GM21825 (cell line): ENCODE data around the gene SSC5D.

ENCODE experiments used
- ATAC-seq: cut with Tn5 transposase; IDR thresholded peaks from one replicate; pipeline ENCODE4 v1.9.1; 2021; ENCODE audit warnings: mild to moderate bottlenecking, moderate library complexity; ENCODE audit not compliant: unreplicated experiment

SSC5D gene

DNA sequence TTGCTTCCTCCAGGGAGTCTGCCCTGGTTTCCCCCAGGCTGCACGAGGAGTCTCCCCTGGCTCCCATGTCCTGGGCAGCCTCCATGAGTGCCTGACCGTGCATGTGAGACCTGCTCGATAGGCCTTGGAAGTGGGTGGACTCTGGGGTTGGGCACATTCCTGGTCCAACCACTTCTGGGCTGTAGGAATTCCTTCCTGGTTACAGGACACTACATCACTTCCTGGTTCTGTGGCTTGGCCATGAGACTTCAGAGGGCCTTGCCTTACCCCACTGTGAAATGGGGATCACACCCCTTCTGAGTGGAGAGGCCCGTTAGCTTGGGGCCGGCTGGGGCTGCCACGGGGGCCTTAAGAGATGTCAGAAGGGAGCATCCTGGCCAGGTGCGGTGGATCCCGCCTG, 15.8 kb upstream of the SSC5D start:
- no peak for ATAC-seq

DNA sequence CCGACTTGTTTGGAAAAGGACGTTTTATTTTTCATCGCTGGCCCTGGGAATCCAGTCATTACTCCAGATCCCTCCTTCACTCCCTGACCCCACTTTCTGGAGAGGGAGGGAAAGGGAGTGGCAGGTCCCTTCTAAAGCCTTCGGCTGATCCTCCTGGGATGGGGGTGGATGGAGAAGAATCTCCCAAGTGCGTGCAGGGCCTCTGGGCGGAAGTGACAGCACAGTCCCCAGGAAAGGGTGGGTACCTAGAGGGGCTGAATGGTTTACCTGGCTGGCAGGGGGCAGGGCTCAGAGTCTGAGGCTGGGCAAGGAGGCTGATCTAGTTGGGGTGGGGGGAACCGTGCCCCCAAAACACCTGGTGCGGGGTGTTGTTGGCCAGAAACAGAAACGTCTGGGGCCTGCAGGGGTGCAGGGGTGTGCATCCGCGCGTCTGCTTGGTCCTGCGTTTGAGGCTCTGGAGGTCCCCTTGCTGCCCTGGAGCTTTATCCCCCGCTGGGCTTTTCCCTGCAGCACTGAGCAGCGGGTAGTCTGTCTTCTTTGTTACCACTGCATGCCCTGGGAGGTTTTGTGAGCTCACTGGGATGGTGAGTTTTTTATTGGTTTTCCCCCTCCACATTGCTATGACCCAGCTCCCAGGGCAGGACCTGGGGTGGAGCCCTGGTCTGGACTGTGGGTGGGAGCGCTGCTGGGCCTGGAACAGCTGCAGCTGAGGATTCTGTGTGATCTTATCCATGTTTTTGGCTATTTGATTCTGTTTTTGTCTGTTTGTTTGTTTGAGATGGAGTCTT, 14.8 kb upstream of the SSC5D start:
- ATAC-seq = no peak

DNA sequence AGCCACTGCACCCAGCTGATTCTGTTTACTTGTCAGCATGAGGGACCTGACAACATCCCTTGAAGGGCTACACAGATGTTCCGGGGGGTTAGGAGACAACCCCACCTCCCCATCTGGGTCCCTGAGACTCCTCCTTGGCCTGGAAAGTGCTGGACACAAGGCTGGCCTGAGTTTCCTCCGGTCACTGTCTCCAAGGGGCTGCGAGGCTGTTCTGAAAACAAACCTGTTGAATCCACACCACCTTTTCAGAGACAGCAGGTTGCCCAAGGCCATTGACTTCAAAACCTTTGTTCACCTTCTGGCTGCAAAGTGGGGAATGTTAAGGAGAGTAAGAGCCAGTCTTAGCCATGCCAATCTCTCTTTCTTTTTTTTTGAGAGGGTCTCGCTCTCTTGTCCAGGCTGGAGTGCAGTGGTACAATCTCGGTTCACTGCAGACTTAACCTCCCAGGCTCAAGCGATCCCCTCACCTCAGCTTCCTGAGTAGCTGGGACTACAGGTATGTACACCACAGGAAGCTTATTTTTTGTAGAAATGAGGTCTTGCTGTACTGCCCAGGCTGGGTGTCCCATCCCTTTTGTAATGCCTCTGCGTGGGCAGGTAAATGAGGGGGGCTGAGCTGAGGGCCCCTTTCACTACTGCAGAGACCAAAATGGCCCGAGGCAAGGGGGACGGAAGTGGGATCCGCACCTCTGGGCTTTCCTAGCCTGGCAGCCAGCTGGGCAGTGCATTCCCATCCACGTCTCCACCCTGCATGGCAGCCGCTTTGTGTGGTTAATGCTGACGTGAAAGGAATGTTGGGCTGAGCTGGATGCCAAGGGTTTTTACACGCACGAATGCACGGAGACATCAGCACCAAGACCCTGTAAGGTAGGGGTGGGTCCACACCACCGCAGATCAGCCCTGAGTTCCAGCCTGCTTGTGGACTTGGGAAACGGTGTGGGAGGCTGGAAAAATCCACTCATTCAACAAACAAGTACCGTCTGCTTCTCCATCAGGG, 13.7 kb upstream of the SSC5D start:
- no peak for ATAC-seq

DNA sequence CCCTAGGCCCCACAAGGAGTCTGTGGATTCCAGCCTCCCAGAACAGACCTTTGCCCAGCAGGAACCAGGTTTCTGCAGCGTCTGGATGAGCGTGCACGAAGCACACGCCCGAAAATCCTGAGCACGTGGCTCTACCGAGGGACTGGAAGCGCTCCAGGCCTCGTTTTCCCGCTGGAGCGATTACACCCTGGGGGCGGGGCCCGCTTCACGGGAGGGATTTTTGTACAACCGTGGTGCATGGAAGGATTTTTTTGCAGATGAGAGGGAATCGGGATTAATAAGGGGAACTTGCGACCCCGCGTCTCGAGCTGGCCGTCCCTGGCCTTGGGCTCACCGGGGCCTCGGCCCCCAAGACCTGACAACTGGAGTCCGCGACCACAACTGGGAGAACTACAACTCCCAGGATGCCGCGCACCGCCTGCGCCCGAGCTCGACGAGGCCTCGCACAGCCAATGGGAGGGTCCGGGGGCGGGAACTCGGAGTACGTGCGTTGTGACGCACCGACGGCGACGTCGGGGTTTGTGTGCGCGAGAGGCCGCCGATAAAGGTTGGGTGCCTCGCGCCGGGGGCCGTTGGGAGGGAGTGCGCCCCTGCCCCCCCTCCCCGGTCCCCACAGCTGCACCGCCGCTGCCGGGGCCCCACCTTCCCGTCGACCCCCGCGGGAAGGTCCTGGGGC, 12.0 kb upstream of the SSC5D start, which contains the start of gene ZNF628:
Gene ZNF628 (plus strand): TSS at position 518 of the 676 bp plus-strand sequence. CDS start 3,294 bp downstream, outside the sequence.
- ATAC-seq = peak; percentile 83

DNA sequence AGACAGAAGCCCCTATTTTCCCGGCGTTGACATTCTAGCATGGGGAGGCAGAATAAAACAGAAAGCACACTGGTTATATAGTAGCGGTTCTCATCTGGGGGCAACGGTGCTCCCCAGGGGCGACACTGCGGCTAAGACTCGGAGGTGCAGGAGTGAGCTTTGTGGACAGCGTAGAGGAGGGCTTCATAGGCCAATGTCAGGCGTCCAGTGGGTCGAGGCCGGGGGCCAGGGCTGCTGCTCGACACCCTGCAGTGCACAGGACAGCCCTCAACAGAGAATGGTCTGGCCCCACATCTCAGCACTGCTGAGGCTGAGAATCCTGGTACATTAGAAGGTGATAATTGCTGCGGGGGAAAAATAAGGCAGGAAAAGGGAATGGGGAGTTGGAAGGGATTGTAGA, 10.3 kb upstream of the SSC5D start:
- ATAC-seq = no peak

DNA sequence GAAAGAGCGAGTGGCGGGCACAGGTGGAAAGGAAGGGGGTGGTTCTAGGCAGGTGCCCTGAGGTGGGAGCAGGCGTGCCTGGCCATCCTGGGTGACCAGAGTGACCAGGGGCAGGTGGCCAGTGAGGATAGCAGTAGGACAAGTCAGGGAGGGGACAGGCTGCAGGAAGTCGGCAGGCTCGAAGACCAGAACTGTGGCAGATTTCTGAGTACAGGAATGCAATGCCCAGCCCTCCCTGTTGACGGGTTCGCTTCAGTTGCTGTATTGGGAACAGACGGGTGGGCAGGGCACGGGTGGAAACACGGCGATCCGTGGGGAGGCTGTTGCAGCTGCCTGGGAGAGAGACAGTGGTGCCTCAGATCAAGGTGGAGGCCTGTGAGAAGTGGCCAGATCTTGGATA, 9.9 kb upstream of the SSC5D start:
- ATAC-seq = no peak

DNA sequence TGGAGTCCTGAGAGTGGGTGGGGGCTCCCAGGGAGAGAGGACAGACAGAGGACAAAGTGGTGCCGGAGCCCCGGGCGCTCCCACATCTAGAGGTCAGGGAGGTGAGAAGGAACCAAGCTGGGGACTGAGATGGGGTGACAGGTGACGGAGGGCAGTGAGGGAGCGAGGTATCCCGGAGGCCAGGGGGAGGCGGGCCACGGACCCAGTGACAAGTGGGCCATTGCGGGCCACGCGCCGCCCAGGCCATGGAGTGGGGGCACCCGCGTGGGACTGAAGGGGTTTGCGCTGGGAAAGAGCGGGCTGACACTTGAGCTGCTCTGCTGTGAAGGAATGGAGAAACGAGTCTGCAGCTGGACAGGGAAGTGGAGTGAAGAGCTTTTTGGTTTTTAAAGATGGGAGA, 9.2 kb upstream of the SSC5D start:
- no peak for ATAC-seq

DNA sequence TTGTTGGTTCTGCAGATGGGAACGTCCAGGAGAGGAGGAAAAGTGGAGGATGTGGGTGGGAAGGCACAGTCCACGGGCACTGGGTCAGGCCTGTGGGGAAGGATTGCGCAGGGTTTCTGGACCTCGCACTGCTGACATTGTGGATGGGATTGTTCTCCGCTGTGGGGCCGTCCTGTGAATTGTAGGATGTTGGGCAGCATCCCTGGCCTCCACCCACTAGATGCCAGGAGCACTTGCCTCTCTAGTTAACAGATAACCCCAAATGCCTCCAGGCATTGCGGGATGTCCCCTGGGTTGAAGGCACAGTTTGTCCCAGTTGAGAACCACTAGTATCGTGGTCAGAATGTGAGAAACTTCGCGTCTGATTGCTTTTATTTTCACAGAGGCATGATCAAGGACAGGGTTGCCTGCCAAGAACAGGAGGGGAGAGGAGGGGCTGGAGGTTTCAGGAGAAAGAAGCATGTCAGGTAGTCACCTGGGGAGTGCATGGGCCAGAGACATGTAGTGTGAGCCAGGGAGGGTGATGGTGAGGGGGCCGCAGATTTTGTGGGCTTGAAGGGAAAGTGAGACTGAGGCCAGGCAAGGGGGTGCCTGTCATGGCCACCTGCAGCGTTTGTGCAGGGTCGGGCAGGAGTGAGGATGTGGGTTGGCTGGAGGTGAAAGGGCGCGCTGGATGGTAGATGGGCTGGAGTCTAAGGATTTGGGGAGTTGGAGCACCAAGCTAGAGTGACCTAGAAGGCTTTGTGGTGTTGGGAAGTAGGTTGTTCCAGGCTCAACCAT, 8.6 kb upstream of the SSC5D start:
- ATAC-seq = no peak

DNA sequence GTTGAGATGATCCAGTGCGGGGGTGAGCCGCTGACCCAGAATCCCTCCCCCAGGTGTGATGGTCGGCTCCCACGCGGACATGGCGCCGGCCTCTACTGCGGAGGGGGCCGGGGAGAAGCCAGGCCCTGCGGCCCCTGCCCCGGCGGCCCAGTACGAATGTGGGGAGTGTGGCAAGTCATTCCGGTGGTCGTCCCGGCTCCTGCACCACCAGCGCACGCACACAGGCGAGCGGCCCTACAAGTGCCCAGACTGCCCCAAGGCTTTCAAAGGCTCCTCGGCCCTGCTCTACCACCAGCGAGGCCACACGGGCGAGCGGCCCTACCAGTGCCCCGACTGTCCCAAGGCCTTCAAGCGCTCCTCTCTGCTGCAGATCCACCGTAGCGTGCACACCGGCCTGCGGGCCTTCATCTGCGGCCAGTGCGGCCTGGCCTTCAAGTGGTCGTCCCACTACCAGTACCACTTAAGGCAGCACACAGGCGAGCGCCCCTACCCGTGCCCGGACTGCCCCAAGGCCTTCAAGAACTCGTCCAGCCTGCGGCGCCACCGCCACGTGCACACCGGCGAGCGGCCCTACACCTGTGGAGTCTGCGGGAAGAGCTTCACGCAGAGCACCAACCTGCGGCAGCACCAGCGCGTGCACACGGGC, 7.0 kb upstream of the SSC5D start:
- no peak for ATAC-seq

DNA sequence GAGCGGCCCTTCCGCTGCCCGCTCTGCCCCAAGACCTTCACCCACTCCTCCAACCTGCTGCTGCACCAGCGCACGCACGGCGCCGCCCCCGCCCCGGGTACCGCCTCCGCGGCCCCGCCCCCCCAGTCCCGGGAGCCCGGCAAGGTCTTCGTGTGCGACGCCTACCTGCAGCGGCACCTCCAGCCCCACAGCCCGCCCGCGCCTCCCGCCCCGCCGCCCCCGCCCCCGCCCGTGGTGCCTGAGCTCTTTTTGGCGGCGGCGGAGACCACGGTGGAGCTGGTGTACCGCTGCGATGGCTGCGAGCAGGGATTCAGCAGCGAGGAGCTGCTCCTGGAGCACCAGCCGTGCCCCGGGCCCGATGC, 6.5 kb upstream of the SSC5D start:
- ATAC-seq = no peak

DNA sequence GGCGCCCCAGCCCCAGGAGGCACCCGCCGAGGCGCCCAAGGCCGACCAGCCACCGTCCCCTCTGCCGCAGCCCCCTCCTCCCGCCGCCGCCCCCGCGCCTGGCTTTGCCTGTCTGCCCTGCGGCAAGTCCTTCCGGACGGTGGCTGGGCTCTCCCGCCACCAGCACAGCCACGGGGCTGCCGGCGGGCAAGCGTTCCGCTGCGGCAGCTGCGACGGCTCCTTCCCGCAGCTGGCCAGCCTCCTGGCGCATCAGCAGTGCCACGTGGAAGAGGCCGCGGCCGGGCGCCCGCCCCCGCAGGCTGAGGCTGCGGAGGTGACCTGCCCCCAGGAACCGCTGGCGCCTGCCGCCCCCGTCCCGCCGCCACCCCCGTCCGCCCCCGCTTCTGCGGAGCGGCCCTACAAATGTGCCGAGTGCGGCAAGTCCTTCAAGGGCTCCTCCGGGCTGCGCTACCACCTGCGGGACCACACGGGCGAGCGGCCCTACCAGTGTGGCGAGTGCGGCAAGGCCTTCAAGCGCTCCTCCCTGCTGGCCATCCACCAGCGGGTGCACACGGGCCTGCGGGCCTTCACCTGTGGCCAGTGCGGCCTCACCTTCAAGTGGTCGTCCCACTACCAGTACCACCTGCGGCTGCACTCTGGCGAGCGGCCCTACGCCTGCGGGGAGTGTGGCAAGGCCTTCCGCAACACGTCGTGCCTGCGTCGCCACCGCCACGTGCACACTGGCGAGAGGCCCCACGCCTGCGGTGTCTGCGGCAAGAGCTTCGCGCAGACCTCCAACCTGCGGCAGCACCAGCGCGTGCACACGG, 5.9 kb upstream of the SSC5D start:
- ATAC-seq = no peak

DNA sequence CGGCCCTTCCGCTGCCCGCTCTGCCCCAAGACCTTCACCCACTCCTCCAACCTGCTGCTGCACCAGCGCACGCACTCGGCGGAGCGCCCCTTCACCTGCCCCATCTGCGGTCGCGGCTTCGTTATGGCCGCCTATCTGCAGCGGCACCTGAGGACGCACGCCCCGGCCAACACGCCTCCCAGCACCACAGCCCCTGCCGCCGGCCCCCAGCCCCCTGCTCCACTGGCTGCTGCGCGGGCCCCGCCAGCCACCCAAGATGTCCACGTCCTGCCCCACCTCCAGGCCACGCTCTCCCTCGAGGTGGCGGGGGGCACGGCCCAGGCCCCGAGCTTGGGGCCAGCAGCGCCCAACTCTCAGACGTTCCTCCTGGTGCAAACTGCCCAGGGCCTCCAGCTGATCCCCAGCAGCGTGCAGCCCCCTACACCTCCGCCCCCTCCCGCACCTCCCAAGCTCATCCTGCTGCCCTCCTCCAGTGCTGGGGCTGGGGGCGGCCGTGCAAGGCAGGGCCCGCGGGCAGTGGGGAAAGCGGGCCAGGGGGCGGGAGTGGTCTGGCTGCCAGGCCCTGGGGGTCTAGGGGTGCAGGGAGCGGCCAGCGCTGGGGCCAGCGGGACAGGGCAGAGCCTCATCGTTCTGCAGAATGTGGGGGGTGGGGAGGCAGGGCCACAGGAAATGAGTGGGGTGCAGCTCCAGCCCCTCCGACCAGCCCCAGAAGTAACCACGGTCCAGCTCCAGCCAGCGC, 5.1 kb upstream of the SSC5D start:
- ATAC-seq = no peak

DNA sequence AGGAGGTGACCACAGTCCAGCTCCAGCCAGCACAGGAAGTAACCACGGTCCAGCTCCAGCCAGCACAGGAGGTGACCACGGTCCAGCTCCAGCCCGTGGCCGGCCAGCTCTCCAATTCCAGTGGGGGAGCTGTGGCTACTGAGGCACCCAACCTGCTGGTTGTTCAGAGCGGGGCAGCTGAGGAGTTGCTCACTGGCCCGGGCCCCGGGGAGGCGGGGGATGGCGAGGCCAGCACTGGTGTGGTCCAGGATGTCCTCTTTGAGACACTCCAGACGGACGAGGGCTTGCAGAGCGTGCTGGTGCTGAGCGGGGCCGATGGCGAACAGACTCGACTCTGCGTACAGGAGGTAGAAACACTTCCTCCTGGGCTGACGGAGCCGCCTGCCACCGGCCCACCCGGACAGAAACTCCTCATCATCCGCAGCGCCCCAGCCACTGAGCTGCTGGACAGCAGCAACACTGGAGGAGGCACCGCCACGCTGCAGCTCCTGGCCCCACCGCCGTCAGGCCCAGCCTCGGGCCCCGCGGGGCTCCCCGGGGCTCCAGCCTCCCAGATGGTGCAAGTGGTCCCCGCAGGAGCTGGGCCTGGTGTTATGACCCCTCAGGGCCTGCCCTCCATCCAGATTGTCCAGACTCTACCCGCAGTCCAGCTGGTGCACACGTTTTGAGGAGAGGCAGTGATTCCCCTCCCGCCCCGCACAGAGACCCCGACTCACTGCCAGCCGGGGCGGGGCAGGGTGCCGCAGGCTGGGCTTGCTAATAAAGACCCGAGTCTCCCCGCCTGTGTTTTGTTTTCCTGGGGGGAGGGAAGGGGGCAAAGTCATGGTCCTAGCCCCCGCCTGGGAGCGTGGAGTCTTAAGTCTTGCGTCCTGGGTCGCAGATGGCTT, 4.3 kb upstream of the SSC5D start:
- ATAC-seq = no peak

DNA sequence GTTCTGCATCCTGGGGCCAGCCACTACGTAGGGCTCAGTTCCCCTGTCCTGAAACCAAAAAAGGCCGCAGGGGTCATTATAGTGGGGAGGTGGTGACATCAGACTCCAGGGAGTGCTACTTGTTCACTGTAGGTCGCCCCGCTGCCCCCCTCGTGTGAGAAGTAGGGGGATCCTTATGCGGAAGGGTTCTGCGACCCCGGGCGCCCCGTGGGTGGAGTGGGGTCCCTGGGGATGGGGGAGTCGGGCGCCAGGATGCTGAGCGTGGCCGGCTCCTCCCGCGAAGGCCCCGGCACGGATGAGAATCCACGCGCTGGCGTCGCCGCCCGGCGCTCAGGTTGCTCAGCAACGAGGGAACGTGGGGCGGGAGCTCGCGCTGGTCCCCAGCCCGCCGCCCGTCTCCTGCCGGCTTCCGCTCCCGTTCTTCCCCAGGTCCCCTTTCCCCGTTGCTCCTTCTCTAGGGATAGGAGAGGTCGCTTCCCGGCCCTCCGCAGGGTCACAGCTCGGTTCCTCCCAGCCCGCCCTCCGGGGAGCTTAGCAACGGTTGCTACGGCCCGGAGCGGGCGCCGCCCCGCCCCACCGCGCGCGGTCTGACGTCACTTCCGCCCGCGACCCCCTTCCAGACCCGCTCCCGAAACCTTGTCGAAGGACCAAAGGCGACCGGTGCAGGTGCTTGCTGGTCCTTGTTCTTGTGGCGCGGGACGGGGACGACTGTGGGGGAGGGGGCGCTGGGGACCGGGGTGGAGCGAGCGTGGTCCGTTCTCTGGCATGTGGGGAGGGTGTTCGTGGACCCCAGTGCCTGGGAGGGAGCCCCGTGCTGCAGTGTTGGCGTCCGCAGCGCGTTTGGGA, 3.4 kb upstream of the SSC5D start, which contains the start of gene NAT14:
Gene NAT14 (plus strand): TSS at position 596 of the 846 bp plus-strand sequence. CDS start 521 bp downstream, outside the sequence.
- peak; percentile 38 for ATAC-seq

DNA sequence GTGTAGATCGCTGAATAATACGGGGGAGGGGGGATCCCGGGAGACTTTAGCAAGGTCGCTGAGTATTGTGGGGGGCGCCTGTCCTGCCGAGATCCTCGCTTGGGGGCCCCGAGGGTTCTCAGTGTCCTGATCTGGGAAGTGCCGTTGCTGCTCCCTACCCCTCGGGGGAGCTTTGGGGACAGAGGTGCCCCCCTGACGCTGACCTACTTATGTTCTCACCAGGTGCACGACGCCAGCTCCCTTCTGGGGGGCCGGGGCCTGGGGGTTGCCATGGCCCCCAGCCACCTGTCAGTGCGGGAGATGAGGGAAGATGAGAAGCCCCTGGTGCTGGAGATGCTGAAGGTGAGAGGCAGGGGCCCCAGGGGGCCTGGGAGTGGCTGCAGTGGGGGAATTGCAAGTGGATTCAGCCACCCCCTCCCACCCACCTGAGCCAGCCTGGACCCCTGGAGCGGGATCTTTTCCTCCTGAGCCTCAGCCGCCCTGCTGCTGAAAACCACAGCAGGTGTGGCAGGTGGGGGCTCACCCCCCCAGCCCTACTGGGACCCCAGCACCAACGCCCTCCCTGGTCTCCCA, 2.7 kb upstream of the SSC5D start:
- ATAC-seq = no peak
